ENCODE data around the gene TBL3. TPM values are rescaled to one million over a fixed set of nuclear protein-coding genes. Genes with fewer than 3 reads are reported as not detected.
"Not testable (repeated sequence)": the region's sequence is repeated elsewhere in the genome, so short reads cannot be mapped to it uniquely, and the experiment has no call there.

Gene TBL3
- total RNA-seq, 2 experiments from 2014 or later: 12.7 to 15.5 TPM

GRCh38 chr16:1938910-1939309 is 32.9 kb upstream of the TBL3 start:
- peaks cover 20% of the 10 kb centered on the region for H3K36me3 ChIP-seq (ENCODE audit: insufficient read depth, low read length)
- POLR2A ChIA-PET: interaction anchor here (2.0 kb wide), 1 partner anchor 23 kb away, joined by 4 read pairs; no protein-coding TSS in a partner anchor
- Mint-ChIP-seq H3K27me3 (no peaks in the 10 kb centered on the region), H3K9me3 (no peaks in the 10 kb centered on the region), H3K36me3 (ENCODE audit: low read depth) (peaks cover 13% of the 10 kb centered on the region), H3K4me3 (no peak overlapping the region), H3K27ac (no peak overlapping the region), H3K4me1 (ENCODE audit: low read depth) (peaks cover 11% of the 10 kb centered on the region)
- CTCF ChIA-PET: no interaction called here
- ATAC-seq (ENCODE audit: poor library complexity) (no peak), DNase-seq (no peak)
- H3K9me3 ChIP-seq (ENCODE audit: control insufficient read depth in 1 of 2, insufficient read depth in 1 of 2, low read length in 2 of 2): no peaks in the 10 kb centered on the region
- H3K4me3 ChIP-seq (ENCODE audit: low read length): no peak overlapping the region
- no peaks in the 10 kb centered on the region for H3K27me3 ChIP-seq (ENCODE audit: control insufficient read depth in 1 of 2, insufficient read depth in 2 of 2, low read length in 2 of 2)
- peaks cover 26% of the 10 kb centered on the region for H3K4me1 ChIP-seq (ENCODE audit: insufficient read depth, low read length)
- intact Hi-C loops (cut with DNase I, micrococcal nuclease): no loop called here
- H3K27ac ChIP-seq (ENCODE audit: low read depth in 1 of 2, low read length in 2 of 2): no peak overlapping the region
- no peak for TF ChIP-seq CTCF (IDR thresholded peaks at IDR 0.05)

- Histone ChIP-seq H3K36me3 (ENCODE audit: insufficient read depth, low read length) (peaks cover 20% of the 10 kb centered on the region), H3K4me1 (ENCODE audit: insufficient read depth, low read length) (peaks cover 28% of the 10 kb centered on the region)
- peaks cover 13% of the 10 kb centered on the region for H3K36me3 Mint-ChIP-seq (ENCODE audit: low read depth)
- peak overlapping the region; percentile 11 for H3K4me3 Mint-ChIP-seq
- H3K27ac ChIP-seq (ENCODE audit: low read depth in 1 of 2, low read length in 2 of 2); H3K9me3 ChIP-seq (ENCODE audit: control insufficient read depth in 1 of 2, insufficient read depth in 1 of 2, low read length in 2 of 2); DNase-seq; H3K4me3 ChIP-seq (ENCODE audit: low read length); H3K9me3 Mint-ChIP-seq; H3K27ac Mint-ChIP-seq; H3K27me3 Mint-ChIP-seq; ATAC-seq (ENCODE audit: poor library complexity); H3K27me3 ChIP-seq (ENCODE audit: control insufficient read depth in 1 of 2, insufficient read depth in 2 of 2, low read length in 2 of 2); CTCF ChIA-PET: not testable (repeated sequence)
- POLR2A ChIA-PET: interaction anchor here (0.6 to 2.0 kb wide), 2 partner anchors 22 to 580 kb away, joined by 3 to 4 read pairs; partner anchors contain the start of gene AMDHD2
- intact Hi-C loops (cut with DNase I, micrococcal nuclease): loop anchor here (5.0 kb wide), 3 partner anchors 52 to 173 kb away; partner anchors contain the start of genes NUBP2 (in 1 of the 2) and SPSB3 (in 1 of the 2)
- peaks cover 18% of the 10 kb centered on the region for H3K4me1 Mint-ChIP-seq (ENCODE audit: low read depth)
These were observed 32.0 kb upstream of the TBL3 start for GRCh38 chr16:1939833-1940232.

DNA sequence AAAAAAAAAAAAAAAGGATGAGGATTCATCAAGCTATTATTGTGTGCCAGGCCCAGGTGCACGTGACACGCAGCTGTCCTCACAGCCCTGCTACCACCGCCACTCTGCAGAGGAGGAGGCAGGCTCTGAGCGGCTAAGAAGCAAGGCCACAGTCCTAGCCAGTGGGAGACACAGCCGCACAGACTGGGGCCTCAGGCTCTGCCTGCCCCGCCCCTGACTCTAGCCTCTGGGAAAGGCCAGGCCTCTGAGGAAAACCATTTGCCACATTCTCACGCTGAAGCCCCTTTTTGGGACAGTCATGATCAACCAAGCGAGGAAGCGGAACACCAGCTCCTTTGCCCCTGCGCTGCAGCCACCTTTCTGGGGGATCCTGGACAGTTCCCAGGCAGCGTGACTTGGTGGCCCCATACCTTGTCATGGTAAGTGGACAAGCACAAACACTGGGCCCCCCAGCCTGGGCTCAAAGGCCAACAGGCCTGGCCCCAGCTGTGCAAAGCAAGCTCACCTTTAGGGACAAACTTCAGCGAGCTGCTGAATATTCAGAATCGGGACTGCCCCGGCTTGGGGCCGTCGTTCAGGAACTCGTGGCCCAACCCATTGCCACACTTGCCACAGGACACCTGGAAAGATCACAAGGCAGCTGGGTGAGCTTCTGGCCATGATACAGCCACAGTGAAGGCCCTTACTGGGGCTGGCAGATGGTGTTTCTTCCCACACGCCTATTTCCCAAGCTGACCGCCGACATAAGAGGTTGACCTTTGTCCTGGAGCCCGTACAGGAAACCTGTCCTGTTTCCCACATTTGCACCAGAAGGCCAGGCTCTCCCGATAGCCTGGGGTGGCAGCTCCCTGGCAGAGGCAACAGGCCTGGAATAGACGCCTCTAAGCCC is 31.3 kb upstream of the TBL3 start:
- no peak for DNase-seq
- no peak for ATAC-seq (ENCODE audit: poor library complexity)
- peaks cover 28% of the 10 kb centered on the region for H3K4me1 ChIP-seq (ENCODE audit: insufficient read depth, low read length)
- Mint-ChIP-seq H3K27ac (no peak overlapping the region), H3K27me3 (no peaks in the 10 kb centered on the region), H3K4me3 (no peak overlapping the region), H3K9me3 (no peaks in the 10 kb centered on the region), H3K36me3 (ENCODE audit: low read depth) (peaks cover 13% of the 10 kb centered on the region), H3K4me1 (ENCODE audit: low read depth) (peaks cover 18% of the 10 kb centered on the region)
- POLR2A ChIA-PET: interaction anchor here (0.6 to 2.0 kb wide), 2 partner anchors 21 to 579 kb away, joined by 3 to 4 read pairs; partner anchors contain the start of gene AMDHD2
- CTCF ChIA-PET: no interaction called here
- H3K36me3 ChIP-seq (ENCODE audit: insufficient read depth, low read length): peaks cover 20% of the 10 kb centered on the region
- no peaks in the 10 kb centered on the region for H3K27me3 ChIP-seq (ENCODE audit: control insufficient read depth in 1 of 2, insufficient read depth in 2 of 2, low read length in 2 of 2)
- no peaks in the 10 kb centered on the region for H3K9me3 ChIP-seq (ENCODE audit: control insufficient read depth in 1 of 2, insufficient read depth in 1 of 2, low read length in 2 of 2)
- no peak overlapping the region for H3K4me3 ChIP-seq (ENCODE audit: low read length)
- no peak overlapping the region for H3K27ac ChIP-seq (ENCODE audit: low read depth in 1 of 2, low read length in 2 of 2)
- intact Hi-C loops (cut with DNase I, micrococcal nuclease): loop anchor here (5.0 kb wide), 3 partner anchors 52 to 173 kb away; partner anchors contain the start of genes NUBP2 (in 1 of the 2) and SPSB3 (in 1 of the 2)
- no peak for TF ChIP-seq CTCF (IDR thresholded peaks at IDR 0.05)

Data from CD4-positive, alpha-beta T cell (primary cell).